GM21390 (cell line): ENCODE data around the gene QRICH1.
A peak's percentile ranks its signal among the peaks of the same experiment; 100 is the strongest.
"Not testable (repeated sequence)": the region's sequence is repeated elsewhere in the genome, so short reads cannot be mapped to it uniquely, and the experiment has no call there.

Experiments
- ATAC-seq: cut with Tn5 transposase; IDR thresholded peaks from one replicate; pipeline ENCODE4 v1.9.1; 2021; ENCODE audit not compliant: unreplicated experiment

QRICH1 gene

GRCh38 chr3:49018707-49019006 lies 75.2 kb downstream of the QRICH1 start:
- ATAC-seq, result no peak

DNA sequence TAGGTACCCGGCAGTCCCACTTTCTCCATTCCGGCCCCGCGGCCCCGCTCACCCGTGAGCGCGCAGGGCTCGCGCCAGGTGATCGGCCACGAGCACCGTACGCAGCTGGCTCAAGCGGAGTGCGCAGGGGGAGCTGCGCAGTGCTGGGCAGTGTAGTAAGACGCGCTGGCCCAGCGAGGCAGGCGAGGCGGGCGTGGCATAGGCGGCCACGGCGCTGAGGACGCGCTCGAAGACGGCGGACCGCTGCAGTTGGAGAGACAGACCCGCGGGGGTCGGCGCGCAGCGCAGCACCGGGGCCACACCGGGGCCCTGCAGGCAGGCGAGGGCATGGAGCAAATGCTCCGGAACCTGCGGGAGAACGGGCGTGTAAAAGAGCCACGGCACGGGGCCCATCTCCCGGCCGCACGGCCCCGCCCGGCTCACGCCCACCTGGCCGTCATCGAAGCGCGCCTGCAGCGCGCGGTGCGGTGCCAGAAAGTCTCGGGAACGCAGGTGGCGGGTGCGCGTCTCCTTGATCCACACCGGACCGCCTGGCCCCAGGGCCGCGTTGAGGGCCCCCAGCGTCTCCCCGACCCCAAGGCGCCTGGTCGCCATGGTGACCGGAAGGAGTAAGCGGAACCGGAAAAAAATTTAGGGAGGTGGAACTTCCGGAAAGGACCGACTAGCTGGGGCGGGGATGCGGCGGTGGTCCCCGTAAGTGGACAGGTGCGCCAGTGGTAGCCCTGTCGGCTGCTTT lies 75.7 kb downstream of the QRICH1 start, which contains the start of gene DALRD3:
TSS of gene DALRD3 (minus strand) at position 610 of the 736 bp plus-strand sequence. CDS start at position 594, 16 bp downstream.
- no peak for ATAC-seq

DNA sequence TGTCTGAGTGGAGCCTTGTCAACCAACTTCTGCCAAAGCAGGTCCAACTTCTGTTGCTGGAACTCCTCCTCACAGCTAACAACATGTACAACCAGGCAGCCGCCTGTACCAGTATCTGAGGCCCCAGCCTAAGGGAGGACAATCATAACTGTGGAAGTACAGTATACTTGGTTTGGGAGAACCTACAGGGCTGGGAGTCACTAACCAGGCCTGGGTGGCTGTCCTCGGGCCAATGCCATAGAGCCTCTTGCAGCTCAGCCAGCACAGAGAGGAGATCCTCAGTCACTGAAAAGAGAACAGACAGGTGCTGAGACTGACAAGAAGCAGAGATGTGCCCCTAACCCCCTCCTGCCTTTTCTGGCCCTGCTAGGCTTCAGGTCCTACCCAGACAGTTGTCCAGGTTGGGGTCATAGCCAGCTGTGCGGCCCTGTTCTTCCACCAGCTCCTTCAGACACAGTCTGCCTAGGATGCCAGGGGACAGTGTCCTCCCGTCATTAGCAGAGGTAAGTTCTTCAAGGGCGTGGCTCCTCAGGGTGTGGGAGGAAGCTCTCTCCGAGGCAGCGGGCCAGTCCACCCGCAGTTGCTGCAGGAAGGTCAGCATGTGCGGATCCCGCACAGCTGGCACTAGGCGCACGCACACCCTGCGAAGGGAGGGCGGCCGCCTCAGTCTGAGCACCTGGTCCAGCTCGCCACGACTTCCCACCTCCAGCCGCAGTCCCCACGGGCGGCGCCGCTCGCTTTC lies 76.5 kb downstream of the QRICH1 start:
- no peak for ATAC-seq

- no peak for ATAC-seq
These were observed 77.2 kb downstream of the QRICH1 start for GRCh38 chr3:49016414-49017228.

GRCh38 chr3:49015765-49016164 lies 78.1 kb downstream of the QRICH1 start:
- ATAC-seq, result no peak

GRCh38 chr3:49015072-49015471 lies 78.8 kb downstream of the QRICH1 start:
- ATAC-seq, result no peak

DNA sequence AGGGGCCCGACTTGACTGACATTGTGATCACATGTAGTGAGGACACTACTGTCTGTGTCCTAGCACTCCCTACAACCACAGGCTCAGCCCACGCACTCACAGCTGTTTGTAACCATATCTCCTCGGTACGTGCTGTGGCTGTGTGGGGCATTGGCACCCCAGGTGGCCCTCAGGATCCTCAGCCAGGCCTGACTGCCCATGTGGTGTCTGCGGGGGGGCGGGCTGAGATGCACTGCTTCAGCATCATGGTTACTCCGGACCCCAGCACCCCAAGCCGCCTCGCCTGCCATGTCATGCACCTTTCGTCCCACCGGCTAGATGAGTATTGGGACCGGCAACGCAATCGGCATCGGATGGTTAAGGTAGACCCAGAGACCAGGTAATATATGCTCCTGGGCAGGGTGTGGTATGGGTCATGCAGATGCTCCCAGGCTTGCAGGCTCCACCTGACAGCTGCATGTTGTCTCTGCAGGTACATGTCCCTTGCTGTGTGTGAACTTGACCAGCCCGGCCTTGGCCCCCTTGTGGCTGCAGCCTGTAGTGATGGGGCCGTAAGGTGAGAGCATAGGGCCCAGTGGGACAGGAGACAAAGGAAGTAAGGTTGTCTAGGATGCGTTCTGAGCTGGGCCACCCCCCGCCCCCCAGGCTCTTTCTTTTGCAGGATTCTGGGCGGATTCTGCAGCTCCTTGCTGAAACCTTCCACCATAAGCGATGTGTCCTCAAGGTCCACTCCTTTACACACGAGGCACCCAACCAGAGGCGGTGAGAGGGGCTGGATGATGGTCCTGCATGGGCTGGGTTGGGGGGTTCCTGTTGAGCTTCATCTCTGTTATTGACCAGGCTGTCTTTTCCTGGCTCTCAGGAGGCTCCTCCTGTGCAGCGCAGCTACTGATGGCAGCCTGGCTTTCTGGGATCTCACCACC lies 79.9 kb downstream of the QRICH1 start:
- no peak for ATAC-seq

DNA sequence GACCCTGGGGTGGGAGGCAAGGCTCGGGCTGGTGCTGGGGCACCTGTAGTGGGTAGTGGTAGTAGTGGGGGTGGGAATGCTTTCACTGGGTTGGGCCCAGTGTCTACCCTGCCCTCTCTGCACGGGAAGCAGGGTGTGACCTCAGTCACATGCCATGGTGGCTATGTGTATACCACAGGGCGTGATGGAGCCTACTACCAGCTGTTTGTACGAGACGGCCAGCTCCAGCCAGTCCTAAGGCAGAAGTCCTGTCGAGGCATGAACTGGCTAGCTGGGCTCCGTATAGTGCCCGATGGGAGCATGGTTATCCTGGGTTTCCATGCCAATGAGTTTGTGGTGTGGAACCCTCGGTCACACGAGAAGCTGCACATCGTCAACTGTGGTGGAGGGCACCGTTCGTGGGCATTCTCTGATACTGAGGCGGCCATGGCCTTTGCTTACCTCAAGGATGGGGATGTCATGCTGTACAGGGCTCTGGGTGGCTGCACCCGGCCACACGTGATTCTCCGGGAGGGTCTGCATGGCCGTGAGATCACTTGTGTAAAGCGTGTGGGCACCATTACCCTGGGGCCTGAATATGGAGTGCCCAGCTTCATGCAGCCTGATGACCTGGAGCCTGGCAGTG lies 80.6 kb downstream of the QRICH1 start:
- no peak for ATAC-seq

DNA sequence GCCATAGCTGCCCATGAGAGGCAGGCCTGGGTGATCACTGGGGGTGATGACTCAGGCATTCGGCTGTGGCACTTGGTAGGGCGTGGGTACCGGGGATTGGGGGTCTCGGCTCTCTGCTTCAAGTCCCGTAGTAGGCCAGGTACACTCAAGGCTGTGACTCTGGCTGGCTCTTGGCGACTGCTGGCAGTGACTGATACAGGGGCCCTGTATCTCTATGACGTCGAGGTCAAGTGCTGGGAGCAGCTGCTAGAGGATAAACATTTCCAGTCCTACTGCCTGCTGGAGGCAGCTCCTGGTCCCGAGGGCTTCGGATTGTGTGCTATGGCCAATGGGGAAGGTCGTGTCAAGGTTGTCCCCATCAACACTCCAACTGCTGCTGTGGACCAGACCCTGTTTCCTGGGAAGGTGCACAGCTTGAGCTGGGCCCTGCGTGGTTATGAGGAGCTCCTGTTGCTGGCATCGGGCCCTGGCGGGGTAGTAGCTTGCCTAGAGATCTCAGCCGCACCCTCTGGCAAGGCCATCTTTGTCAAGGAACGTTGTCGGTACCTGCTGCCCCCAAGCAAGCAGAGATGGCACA lies 81.3 kb downstream of the QRICH1 start:
- no peak for ATAC-seq

- ATAC-seq, result no peak
These were observed 84.5 kb downstream of the QRICH1 start for GRCh38 chr3:49009396-49009795.

DNA sequence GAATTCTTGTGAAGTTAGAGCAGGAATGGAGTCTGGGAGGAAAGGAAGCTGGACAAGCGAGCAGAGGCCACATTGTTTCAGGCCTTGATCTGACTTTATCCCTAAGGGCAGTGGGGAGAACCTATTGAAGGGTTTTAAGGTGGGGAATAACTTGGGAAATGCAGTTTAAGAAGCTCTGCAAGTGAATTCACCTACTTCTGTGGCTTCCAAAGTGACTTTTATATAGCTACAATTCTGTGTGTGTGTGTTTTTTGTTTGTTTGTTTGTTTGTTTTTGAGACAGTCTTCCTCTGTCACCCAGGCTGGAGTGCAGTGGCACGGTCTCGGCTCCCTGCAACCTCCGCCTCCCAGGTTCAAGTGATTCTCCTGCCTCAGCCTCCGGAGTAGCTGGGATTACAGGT lies 85.2 kb downstream of the QRICH1 start:
- ATAC-seq, result not testable (repeated sequence)

DNA sequence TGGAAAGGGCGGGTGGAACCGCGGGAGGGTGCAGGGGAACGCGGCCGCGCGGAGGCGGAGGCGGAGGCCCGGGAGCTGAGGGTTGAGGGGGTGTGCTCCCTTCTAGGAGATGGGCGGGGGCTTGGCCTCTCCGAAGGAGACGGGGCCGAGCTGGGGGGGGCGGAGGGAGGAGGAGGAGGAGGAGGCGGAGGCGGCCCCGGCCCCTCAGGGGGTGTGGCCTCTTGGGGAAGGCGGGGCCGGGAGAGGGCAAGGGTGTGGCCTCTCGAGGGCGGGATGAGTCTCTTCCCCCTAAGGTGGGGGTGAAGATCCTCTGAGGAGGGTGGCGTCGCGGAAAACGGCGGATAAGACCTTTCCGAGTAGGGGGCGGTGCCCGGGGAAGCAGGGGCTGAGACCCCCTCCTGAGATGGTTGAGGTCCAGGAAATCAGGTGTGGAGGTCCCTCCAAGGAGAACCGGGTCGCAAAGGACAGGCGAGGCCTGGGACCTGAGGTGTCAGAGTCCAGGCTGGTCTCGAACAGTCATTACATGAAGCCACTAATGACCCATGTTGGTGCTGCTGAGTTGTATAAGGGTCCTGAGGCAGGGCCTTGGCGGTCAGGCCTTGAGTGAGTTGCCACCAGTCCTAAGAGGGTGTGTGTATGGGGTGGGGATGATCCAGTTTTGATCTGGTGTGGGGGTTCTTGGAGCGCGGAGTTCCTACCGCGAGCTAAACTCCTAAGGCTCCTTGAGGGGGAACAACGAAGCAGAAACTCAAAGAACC lies 85.9 kb downstream of the QRICH1 start:
- ATAC-seq, result peak; percentile 45

- ATAC-seq, result peak; percentile 83
These were observed 86.7 kb downstream of the QRICH1 start, which contains the start of gene WDR6 for GRCh38 chr3:49007068-49007770. TSS of gene WDR6 (plus strand) at chr3:49007391. CDS start at chr3:49007432, 41 bp downstream.

- no peak for ATAC-seq
These were observed 87.3 kb downstream of the QRICH1 start for GRCh38 chr3:49006408-49007067.

- ATAC-seq, result no peak
These were observed 87.9 kb downstream of the QRICH1 start for GRCh38 chr3:49005998-49006397.

DNA sequence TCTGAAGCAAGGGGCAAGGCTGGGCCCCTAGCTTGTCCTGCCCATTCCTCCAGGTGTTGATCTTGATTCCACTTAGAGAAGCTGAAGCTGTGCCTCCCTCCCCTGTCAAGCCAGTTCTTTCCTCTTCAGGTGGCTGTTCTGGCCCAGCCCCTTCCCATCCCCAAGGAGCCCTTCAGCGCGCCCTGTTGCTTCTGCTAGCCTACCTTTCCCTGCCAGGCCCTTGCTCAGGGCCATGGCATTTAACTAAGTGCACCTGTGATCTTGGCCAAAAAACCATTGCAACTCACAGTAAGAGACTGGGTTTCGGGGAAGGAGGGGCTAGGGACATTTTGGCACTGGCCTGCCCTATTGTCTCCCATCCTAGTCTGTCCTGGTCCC lies 88.6 kb downstream of the QRICH1 start:
- ATAC-seq, result no peak

DNA sequence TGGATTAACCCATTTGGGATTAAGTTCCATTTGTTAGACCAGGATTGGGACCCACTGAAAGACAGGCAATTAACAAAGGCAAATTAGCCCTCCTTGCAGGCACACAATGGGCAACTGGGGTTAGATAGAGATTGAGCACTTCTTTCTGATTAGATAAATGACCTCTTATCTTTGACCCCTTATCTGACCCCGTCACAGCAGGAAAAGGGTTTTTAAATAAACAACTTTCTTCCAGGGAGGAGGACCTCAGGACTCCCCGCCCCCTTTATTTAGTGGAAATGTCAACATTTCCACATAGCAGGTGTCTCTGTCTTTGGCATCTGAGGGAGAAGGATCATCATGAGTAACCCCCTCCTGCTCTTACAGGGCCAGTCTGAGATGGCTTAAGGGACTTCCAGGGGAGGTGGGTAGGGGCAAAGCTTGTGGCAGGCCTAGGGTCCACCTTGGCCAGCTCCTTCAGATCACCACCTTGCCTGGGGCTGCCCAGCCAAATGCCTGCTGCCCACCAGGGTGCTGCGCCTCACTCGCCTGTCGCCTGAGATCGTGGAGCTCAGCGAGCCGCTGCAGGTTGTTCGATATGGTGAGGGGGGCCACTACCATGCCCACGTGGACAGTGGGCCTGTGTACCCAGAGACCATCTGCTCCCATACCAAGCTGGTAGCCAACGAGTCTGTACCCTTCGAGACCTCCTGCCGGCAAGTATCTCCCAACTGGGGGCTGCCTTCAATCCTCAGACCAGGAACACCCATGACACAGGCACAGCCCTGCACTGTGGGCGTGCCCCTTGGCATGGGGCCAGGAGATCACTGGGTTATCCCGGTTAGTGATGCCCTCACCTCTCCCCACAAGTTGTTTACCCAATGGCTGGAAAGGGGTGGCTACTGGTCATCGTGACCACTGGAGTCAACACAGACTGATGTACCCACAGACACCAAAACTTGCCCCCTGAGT lies 89.2 kb downstream of the QRICH1 start:
- no peak for ATAC-seq
